Natural killer cell (primary cell): ENCODE measurements around the gene GNRHR. TPM values are rescaled to one million over a fixed set of nuclear protein-coding genes. Genes with fewer than 3 reads are reported as not detected.
A peak's percentile ranks its signal among the peaks of the same experiment; 100 is the strongest.

Source experiments
- ATAC-seq, 3 donors: fragments of 150-1000 bp in 2 of 3; fragments of 200-7000 bp in 1 of 3; cut with Tn5 transposase; 1 replicate in 1 of 3; 2 replicates in 2 of 3; pipeline ENCODE4 v1.10.0; 2021; ENCODE audit warnings: mild to moderate bottlenecking in 2 of 3, moderate library complexity in 2 of 3
- DNase-seq, 2 donors: peaks; one replicate each; pipeline versions ENCODE4 v3.0.0 to v3.0.0-alpha.2; 2013 to 2021; ENCODE audit warnings: mixed read lengths in 1 of 2
- H3K27ac ChIP-seq: one replicate; pipeline ENCODE4 v1.5.1; 2013; ENCODE audit warnings: mild to moderate bottlenecking, low read length
- H3K27me3 ChIP-seq: one replicate; pipeline ENCODE4 v1.6.1; 2013; ENCODE audit warnings: low read length; ENCODE audit not compliant: control insufficient read depth, insufficient read depth
- H3K36me3 ChIP-seq: one replicate; pipeline ENCODE4 v1.6.1; 2013; ENCODE audit warnings: low read length; ENCODE audit not compliant: control insufficient read depth, insufficient read depth
- H3K4me1 ChIP-seq: one replicate; pipeline ENCODE4 v1.6.1; 2013; ENCODE audit warnings: low read length; ENCODE audit not compliant: control insufficient read depth, insufficient read depth
- H3K4me3 ChIP-seq: one replicate; pipeline ENCODE4 v1.5.1; 2013; ENCODE audit warnings: low read length
- H3K9me3 ChIP-seq: one replicate; pipeline ENCODE4 v1.6.1; 2013; ENCODE audit warnings: low read length; ENCODE audit not compliant: control insufficient read depth, insufficient read depth
- H3K27ac Mint-ChIP-seq, 2 donors: one replicate each; pipeline ENCODE4 v1.8.0; 2022; ENCODE audit warnings: mild to moderate bottlenecking in 2 of 2, mixed read lengths in 2 of 2, moderate library complexity in 1 of 2
- H3K27me3 Mint-ChIP-seq, 2 donors: one replicate each; pipeline ENCODE4 v1.8.0; 2022; ENCODE audit warnings: low read depth in 2 of 2, mixed read lengths in 2 of 2
- H3K36me3 Mint-ChIP-seq: one replicate; pipeline ENCODE4 v1.8.0; 2022; ENCODE audit warnings: mixed read lengths
- H3K4me1 Mint-ChIP-seq, 2 donors: one replicate each; pipeline ENCODE4 v1.8.0; 2022; ENCODE audit warnings: mixed read lengths in 2 of 2
- H3K4me3 Mint-ChIP-seq: one replicate; pipeline ENCODE4 v1.8.0; 2022; ENCODE audit warnings: mild to moderate bottlenecking, moderate library complexity, mixed read lengths
- H3K9me3 Mint-ChIP-seq, 2 donors: one replicate each; pipeline ENCODE4 v1.8.0; 2022; ENCODE audit warnings: mixed read lengths in 2 of 2
- CTCF ChIP-seq: fragments of 200-600 bp; IDR thresholded peaks from one replicate; pipeline ENCODE4 v1.8.0; 2022; ENCODE audit warnings: antibody characterized with exemption
- WGBS: methylation state at CpG from one replicate; pipeline ENCODE4 v1.1.7; 2013; ENCODE audit warnings: missing lambda C conversion rate; ENCODE audit not compliant: insufficient coverage; 5-methylcytosine and 5-hydroxymethylcytosine counted together
- intact Hi-C: fragments of 100-400 bp; cut with micrococcal nuclease; formaldehyde crosslinking; loops from one replicate; pipeline ENCODE4 v1.14.2; 2022
- total RNA-seq, 4 donors: library from RNA; stranded (reverse); fragments of 120-200 nt in 1 of 4; gene quantifications; one replicate each; pipeline versions ENCODE4 v1.2.3 to v1.2.4, GENCODE V29; 2013 to 2022

The GNRHR gene
- total RNA-seq, 3 donors from 2014 or later (not counting 1 experiment from before 2014, with no cell fraction given): not detected

GRCh38 chr4:67746797-67747495 is 7.2 kb downstream of the GNRHR start:
- 69% methylated on average over 5 of the region's 5 CpGs for WGBS
- Histone ChIP-seq H3K9me3 (no peaks in the 10 kb centered on the region), H3K27me3 (no peaks in the 10 kb centered on the region), H3K27ac (no peak overlapping the region), H3K36me3 (no peaks in the 10 kb centered on the region), H3K4me3 (no peak overlapping the region), H3K4me1 (no peaks in the 10 kb centered on the region)
- DNase-seq: peak in 1 of 2 donors; percentile 58
- peak; percentile 74 for TF ChIP-seq CTCF
- Mint-ChIP-seq H3K9me3 (no peaks in the 10 kb centered on the region), H3K27me3 (no peaks in the 10 kb centered on the region), H3K4me3 (no peak overlapping the region), H3K36me3 (no peaks in the 10 kb centered on the region), H3K27ac (no peak overlapping the region), H3K4me1 (peaks cover 0 to 5% of the 10 kb centered on the region in 2 donors)
- intact Hi-C loops: loop anchor here (1.0 kb wide), 1 partner anchor 163 kb away; no protein-coding TSS in a partner anchor
- peak in 2 of 3 donors; percentile 39 to 47 for ATAC-seq

- Mint-ChIP-seq H3K9me3 (no peaks in the 10 kb centered on the region), H3K27me3 (no peaks in the 10 kb centered on the region), H3K4me1 (peaks cover 5% of the 10 kb centered on the region in 2 donors), H3K27ac (no peak overlapping the region), H3K36me3 (no peaks in the 10 kb centered on the region), H3K4me3 (no peak overlapping the region)
- ATAC-seq (no peak), DNase-seq (no peak)
- Histone ChIP-seq H3K9me3 (no peaks in the 10 kb centered on the region), H3K4me1 (no peaks in the 10 kb centered on the region), H3K27ac (no peak overlapping the region), H3K27me3 (no peaks in the 10 kb centered on the region), H3K4me3 (no peak overlapping the region), H3K36me3 (no peaks in the 10 kb centered on the region)
- intact Hi-C loops: no loop called here
- 91% methylated on average over 2 of the region's 4 CpGs for WGBS
- TF ChIP-seq CTCF: no peak
Observed at GRCh38 chr4:67744561-67745283, 9.5 kb downstream of the GNRHR start.

GRCh38 chr4:67743194-67743593 is 11.0 kb downstream of the GNRHR start:
- no peak for ATAC-seq
- no peak overlapping the region for H3K27ac ChIP-seq
- H3K4me3 ChIP-seq: no peak overlapping the region
- no peak for DNase-seq
- TF ChIP-seq CTCF: no peak
- no peaks in the 10 kb centered on the region for H3K4me1 ChIP-seq
- H3K27me3 ChIP-seq: no peaks in the 10 kb centered on the region
- no peaks in the 10 kb centered on the region for H3K36me3 ChIP-seq
- Mint-ChIP-seq H3K9me3 (no peaks in the 10 kb centered on the region), H3K27me3 (no peaks in the 10 kb centered on the region), H3K4me1 (peaks cover 5% of the 10 kb centered on the region in 2 donors), H3K27ac (no peak overlapping the region), H3K36me3 (no peaks in the 10 kb centered on the region), H3K4me3 (no peak overlapping the region)
- WGBS: 91% methylated on average over 3 of the region's 3 CpGs
- no peaks in the 10 kb centered on the region for H3K9me3 ChIP-seq
- intact Hi-C loops: no loop called here
